Fibroblast of lung (primary cell): Measurements from ENCODE around the gene EGLN1.

Experiments
- CTCF ChIP-seq, 2 donors: IDR thresholded peaks in 1 of 2; conservative IDR thresholded peaks in 1 of 2; 1 replicate in 1 of 2; 2 replicates in 1 of 2; pipeline ENCODE4 v1.5.1; 2011 to 2012; ENCODE audit warnings: low read length in 2 of 2, control low read depth in 1 of 2, inconsistent platforms in 1 of 2, low read depth in 1 of 2, mild to moderate bottlenecking in 1 of 2
- EZH2 ChIP-seq: IDR thresholded peaks from 2 replicates; pipeline ENCODE4 v1.5.1; 2012; ENCODE audit warnings: low read length, control low read depth, mild to moderate bottlenecking; ENCODE audit errors: missing control alignments

GRCh38 chr1:231376101-231376500 is 46.0 kb downstream of the EGLN1 start:
- TF ChIP-seq CTCF (conservative IDR thresholded peaks at IDR 0.05 in 1 of 2, IDR thresholded peaks at IDR 0.05 in 1 of 2; ENCODE audit: low read depth in 1 of 2, low read length in 2 of 2) = no peak
- TF ChIP-seq EZH2 = no peak
